DMS114 treated with DMSO at 0.1 percent for 48 hours (cell line): ENCODE results near the gene LRP5.

Source experiments
- DNase-seq: peaks from one replicate; lab custom pipeline; 2025; ENCODE audit not compliant: unreplicated experiment; lab: John Stamatoyannopoulos, UW

Gene LRP5

DNA sequence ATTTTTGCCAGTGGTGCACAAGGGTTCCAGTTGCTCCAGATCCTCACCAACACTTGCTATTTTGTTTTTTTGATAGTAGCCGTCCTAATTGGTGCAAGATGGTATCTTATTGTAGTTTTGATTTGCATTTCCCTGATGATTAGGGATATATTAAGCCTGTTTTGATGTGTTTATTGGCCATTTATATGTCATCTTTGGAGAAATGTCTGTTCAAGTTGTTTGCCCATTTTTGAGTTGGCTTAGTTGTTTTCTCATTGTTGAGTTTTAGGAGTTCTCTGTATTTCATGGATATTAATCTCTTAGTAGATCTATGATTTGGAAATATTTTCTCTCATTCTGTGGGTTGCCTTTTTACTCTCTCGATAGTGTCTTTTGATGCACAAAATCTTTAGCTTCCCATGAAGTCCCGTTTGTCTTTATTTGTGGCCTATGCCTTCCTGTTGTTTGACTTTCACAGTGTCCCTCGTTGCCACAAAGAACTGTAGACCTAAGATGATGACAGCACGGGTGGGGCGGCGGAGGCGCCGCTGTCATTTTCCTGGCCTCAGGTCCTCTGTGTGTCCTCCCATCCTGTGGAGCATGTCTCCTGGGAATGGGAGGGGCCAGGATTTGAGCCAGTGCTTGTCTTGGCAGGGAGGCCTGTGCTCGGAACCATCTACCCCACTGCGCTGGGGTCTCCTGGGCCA, 33.5 kb downstream of the LRP5 start:
- DNase-seq, result no peak

DNA sequence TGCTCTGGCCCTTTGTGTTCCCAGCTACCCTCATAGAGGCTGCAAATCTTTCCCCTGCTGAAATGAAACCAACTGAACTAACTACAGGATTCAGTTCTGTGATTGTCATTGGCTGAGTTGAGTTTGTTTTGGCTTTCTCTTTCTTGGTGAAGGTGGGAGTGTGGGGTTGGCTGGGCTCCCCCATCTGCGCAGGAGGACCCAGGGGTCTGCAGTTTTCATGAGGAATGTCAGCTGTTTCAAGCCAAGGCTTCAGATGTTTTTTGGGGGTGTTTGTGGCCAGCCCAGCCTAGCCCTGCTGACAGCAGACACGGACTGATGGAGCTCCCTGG, 34.0 kb downstream of the LRP5 start:
- DNase-seq, result no peak

DNA sequence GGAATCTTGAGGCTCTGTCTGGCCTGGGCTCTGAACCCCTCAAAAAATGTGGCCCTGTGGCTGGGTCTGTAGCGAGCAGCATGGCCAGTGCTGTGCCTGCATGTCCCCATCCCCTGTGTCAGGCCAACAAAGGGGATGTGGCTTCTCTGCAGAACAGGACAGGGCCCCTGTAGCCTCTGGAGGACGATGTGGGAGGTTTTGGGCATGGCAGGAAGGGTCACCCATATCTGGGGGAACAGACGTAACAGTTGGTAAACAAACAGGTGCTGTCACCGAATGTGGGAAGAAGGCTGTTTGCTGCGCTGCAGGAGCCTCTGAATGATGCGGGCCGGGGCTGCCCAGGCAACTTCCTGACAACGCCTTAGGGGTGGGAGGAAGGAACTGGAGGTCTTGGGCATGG, 35.0 kb downstream of the LRP5 start:
- DNase-seq, result no peak

DNA sequence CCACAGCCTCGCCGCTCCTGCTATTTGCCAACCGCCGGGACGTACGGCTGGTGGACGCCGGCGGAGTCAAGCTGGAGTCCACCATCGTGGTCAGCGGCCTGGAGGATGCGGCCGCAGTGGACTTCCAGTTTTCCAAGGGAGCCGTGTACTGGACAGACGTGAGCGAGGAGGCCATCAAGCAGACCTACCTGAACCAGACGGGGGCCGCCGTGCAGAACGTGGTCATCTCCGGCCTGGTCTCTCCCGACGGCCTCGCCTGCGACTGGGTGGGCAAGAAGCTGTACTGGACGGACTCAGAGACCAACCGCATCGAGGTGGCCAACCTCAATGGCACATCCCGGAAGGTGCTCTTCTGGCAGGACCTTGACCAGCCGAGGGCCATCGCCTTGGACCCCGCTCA, 35.5 kb downstream of the LRP5 start:
- DNase-seq, result no peak

GRCh38 chr11:68349461-68350249, 37.3 kb downstream of the LRP5 start:
- DNase-seq, result no peak

DNA sequence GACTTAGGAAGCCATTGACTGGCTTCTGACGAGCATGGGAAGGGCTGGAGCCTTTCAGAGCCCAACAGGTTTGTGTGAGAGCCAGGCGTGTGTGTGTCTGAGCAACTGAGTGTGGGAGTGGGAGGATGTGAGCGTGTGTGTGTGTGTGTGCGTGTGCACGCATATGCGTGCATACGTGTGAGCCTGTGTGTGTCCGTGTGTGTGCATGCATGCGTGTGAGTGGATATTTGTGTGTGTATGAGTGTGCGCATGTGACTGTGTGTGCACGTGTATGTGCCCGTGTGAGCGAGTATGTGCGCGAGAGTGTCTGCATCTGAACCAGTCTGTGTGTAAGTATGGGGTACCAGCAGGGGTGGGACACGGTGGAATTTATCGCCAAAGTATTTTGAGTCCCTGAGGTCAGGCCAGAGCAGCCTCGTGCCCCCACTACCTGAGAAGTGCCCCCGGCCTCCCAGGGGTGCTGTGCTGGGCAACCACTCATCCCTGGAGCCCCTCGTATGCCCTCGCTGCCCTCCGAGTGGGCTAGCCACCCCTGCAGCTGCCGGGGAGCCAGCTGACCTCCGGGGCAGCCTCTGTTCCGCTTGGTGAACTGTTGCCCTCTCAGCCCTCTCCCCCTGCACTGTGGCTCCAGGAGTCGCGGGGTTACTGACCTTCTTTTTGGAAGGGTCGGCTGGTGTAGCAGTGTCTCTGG, 38.5 kb downstream of the LRP5 start:
- DNase-seq, result no peak

- no peak for DNase-seq
Measured at GRCh38 chr11:68351450-68352275, 39.3 kb downstream of the LRP5 start.

- no peak for DNase-seq
Measured at GRCh38 chr11:68352591-68352990, 40.2 kb downstream of the LRP5 start.

- no peak for DNase-seq
Measured at GRCh38 chr11:68353118-68353517, 40.7 kb downstream of the LRP5 start.

DNA sequence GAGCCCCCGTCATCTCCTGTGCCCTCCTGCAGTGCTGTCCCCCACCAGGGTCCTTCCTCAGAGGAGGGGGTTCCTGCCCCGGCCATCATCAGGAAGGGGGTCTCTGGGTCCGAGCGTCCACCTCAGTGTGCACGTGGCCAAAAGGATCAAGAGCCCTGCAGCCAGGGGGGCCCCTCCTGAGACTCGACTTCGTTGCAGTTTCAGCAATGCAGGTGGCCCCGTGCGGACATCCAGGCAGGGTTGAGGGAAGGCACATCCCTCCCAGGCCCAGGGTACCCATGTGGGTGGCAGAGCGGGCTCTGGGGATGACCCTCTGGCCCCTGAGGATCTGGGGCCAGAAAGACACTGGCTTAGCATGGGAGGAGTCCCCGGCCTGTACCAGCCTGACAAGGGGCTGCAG, 41.3 kb downstream of the LRP5 start:
- no peak for DNase-seq

- no peak for DNase-seq
Measured at GRCh38 chr11:68354148-68354872, 41.9 kb downstream of the LRP5 start.

DNA sequence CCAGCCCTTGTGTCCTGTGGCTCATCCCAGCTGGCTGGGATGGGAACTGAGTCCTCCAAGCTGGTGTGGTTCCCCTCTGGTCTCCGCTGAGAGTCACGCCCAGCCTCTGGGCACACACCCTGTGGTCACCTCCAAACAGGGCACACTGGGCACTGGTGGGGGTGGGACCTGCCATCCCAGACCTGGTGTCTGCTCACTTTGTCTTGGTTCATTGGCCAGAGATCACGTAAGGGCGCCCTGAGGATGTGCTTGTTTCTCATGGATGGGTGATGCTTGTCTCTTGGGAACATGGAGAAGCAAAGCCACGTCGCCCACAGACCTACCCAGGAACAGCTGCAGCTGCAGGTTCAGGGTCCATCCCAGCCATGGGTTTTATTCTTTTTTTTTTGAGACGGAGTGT, 43.1 kb downstream of the LRP5 start:
- no peak for DNase-seq

GRCh38 chr11:68357568-68357967, 45.2 kb downstream of the LRP5 start:
- DNase-seq, result no peak

DNA sequence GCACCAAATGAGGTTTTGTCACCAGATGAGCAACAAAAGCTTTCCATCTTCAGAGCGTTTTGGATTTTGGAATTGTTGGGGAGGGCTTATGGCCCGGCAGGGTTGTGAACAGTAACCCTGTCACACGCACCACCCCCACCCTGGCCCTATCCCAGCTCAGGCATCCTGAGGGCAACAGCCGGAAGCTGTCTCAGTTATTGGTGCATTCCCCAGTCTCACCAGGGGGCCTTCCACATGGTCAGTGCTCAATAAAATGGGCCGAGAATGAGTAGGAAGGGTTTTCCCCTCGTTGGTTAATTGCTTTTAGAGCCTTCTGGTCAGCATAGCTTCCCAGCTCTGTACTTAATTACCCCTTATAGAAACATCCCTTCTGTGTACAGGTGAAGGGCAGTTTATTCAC, 46.0 kb downstream of the LRP5 start:
- no peak for DNase-seq

DNA sequence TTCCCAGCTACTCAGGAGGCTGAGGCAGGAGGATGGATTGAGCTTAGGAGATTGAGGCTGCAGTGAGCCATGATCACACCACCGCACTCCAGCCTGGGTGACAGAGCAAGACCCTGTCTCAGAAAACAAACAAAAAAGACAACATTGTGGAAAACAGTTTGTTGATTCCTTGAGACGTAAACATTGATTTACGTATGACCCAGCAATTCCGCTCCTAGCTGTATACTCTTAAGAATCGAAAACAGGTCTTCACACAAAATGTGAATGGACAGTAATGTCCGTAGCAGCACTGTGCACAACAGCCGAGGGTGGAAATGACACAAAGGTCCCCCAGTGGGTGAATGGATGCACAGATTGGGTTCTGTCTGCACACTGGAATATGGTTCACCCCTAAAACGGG, 49.3 kb downstream of the LRP5 start:
- no peak for DNase-seq

- DNase-seq, result no peak
Measured at GRCh38 chr11:68362801-68363379, 50.5 kb downstream of the LRP5 start.

DNA sequence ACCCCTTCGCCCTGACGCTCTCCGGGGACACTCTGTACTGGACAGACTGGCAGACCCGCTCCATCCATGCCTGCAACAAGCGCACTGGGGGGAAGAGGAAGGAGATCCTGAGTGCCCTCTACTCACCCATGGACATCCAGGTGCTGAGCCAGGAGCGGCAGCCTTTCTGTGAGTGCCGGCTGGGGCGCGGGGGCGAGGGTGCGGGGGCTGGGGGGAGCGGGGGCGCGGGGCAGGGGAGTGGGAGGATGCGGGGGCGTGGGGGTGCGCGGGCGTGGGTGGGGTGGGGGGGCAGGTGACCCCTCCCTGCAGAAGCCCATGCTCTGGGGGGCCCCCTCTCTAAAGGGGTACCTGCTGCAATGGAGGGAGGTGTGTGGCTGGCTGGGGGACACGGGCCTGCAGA, 51.4 kb downstream of the LRP5 start:
- DNase-seq, result no peak

- DNase-seq, result no peak
Measured at GRCh38 chr11:68364581-68364980, 52.2 kb downstream of the LRP5 start.

- DNase-seq, result no peak
Measured at GRCh38 chr11:68365943-68366435, 53.6 kb downstream of the LRP5 start.

DNA sequence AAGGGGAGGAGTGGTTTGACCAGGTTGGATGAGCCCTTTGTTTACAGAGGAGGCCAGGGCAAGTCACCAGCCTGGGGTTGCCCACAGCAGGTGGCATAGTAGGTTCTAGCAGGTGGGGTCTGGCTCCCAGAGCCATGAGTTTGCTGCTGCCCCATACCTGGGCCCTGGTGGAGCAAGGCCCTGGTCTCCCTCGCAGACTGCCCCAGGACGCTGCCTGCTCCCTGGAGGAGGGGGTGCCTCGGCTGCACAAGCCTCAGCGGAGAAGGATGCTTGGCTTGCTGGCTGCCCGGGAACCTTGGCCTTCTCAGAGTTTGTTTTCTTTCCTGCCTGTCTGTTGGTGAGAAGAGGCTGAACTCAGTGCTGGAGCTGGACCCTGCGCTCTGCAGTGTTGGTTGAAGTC, 54.9 kb downstream of the LRP5 start:
- DNase-seq, result no peak
